Measurements from ENCODE around the gene HNF4A.

HNF4A gene

DNA sequence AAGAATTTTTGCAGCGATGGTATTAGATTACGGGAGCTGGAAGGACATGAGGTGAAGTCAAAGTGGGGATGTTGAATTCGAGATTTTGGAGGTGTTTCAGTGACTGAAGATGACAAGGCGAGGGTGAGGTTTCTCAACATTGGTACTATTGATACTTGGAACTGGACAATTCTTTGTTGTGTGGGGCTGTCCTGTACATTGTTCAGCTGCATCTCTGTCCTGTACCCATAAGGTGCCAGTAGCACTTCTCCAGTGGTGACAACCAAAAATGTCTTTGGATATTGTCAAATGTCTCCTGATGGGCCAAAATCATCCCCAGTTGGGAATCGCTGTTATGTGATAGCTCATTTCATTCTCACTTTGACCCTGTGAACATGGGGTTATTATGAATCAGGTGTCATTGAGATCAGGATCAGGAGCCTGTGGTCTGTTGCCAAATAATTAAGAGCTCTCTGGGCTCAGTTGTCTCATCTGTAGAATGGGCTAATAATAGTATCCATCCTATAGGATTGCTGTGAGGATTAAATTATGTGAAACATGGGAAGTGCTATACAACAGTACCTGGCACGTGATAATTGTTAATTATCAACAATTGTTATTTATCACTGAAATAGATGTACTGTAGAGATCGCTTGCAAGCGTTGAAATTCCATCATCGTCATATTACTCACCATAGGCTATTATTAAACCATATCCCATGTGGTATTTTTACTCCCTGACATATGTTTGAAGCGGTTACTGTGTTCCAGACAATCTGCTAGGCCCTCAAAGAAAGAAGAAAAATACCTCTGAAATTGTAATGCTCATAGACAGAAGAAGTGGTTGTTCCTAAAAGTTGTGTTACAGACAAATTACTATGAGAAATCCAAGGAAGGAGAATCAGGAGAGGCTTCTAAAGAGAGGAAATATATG is 71.6 kb downstream of the HNF4A start:
- no peak for DNase-seq (ENCODE audit: low spot score)

DNA sequence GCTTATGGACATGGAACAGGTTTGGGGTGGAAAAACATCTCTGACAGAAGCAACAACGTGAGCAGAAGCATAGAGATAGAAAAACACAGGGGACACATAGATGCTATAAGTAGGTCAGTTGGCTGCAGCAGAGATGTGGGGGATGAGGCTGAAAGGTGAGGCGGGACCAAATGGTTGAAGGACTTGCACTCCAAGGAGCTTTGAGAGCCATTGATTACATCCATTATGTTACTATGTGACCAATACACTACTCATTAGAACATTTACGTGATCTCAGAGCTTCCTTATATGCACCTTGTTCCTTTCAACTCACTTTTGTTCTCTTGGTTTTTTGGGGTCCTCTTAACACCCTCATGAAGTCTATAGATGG is 72.3 kb downstream of the HNF4A start:
- DNase-seq (ENCODE audit: low spot score), result no peak

DNA sequence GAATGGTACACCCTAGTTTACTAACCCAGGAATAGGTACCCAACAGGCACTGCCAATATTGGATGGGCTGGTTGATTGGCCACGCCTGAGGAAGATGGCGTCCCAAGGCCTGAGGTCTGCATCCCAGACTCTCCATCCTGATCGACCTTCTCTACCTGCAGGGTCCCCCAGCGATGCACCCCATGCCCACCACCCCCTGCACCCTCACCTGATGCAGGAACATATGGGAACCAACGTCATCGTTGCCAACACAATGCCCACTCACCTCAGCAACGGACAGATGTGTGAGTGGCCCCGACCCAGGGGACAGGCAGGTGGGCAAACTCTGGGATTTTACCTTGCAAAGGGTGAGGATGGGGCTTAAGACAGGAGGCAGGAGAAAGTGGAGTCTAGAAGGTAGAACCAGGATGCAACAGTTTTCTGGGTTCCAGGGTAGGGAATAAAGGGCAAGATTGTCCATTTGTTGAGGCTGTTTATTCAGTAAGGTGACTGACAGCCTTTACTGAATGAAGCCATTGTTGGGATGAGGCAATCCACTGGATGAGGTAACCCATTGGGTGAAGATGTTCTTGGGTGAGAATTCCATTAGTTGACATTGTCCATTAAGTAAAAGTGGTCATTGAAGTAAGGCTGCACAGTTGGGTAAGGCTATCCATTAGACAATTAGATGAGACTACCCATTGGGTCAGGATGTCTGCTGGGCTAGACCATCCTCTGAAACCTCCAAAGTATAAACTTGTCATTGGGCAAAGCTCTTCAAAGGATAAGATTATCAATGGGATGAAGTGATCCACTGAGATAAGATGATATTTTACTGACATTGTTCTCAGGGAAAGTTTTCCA is 72.9 kb downstream of the HNF4A start:
- no peak for DNase-seq (ENCODE audit: low spot score)

DNA sequence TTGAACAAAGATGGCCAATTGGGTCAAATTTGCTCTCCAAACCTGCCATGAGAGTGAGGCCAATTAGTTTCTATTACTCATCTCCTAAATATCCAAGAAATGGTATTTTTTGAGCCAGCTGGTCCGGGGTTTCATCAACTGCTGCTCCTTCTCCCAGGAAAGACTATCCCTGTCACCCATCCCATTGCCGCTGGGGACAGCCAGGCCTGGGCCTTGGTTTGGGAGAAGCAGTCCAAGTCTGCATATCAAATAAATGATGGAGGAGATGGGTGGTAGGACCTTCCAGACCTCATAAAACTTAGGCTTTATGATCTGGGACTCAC is 73.5 kb downstream of the HNF4A start:
- DNase-seq (ENCODE audit: low spot score), result no peak

DNA sequence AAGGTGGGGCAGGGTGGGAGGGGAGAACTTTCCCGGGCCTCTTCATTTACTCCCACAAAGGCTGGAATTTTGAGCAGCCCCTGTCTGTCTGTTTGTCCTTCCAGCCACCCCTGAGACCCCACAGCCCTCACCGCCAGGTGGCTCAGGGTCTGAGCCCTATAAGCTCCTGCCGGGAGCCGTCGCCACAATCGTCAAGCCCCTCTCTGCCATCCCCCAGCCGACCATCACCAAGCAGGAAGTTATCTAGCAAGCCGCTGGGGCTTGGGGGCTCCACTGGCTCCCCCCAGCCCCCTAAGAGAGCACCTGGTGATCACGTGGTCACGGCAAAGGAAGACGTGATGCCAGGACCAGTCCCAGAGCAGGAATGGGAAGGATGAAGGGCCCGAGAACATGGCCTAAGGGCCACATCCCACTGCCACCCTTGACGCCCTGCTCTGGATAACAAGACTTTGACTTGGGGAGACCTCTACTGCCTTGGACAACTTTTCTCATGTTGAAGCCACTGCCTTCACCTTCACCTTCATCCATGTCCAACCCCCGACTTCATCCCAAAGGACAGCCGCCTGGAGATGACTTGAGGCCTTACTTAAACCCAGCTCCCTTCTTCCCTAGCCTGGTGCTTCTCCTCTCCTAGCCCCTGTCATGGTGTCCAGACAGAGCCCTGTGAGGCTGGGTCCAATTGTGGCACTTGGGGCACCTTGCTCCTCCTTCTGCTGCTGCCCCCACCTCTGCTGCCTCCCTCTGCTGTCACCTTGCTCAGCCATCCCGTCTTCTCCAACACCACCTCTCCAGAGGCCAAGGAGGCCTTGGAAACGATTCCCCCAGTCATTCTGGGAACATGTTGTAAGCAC is 74.1 kb downstream of the HNF4A start:
- no peak for DNase-seq (ENCODE audit: low spot score)

DNA sequence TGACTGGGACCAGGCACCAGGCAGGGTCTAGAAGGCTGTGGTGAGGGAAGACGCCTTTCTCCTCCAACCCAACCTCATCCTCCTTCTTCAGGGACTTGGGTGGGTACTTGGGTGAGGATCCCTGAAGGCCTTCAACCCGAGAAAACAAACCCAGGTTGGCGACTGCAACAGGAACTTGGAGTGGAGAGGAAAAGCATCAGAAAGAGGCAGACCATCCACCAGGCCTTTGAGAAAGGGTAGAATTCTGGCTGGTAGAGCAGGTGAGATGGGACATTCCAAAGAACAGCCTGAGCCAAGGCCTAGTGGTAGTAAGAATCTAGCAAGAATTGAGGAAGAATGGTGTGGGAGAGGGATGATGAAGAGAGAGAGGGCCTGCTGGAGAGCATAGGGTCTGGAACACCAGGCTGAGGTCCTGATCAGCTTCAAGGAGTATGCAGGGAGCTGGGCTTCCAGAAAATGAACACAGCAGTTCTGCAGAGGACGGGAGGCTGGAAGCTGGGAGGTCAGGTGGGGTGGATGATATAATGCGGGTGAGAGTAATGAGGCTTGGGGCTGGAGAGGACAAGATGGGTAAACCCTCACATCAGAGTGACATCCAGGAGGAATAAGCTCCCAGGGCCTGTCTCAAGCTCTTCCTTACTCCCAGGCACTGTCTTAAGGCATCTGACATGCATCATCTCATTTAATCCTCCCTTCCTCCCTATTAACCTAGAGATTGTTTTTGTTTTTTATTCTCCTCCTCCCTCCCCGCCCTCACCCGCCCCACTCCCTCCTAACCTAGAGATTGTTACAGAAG is 75.0 kb downstream of the HNF4A start:
- DNase-seq (ENCODE audit: low spot score), result no peak

DNA sequence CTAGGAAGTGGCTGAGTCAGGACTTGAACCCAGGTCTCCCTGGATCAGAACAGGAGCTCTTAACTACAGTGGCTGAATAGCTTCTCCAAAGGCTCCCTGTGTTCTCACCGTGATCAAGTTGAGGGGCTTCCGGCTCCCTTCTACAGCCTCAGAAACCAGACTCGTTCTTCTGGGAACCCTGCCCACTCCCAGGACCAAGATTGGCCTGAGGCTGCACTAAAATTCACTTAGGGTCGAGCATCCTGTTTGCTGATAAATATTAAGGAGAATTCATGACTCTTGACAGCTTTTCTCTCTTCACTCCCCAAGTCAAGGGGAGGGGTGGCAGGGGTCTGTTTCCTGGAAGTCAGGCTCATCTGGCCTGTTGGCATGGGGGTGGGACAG is 75.6 kb downstream of the HNF4A start:
- DNase-seq (ENCODE audit: low spot score), result no peak

DNA sequence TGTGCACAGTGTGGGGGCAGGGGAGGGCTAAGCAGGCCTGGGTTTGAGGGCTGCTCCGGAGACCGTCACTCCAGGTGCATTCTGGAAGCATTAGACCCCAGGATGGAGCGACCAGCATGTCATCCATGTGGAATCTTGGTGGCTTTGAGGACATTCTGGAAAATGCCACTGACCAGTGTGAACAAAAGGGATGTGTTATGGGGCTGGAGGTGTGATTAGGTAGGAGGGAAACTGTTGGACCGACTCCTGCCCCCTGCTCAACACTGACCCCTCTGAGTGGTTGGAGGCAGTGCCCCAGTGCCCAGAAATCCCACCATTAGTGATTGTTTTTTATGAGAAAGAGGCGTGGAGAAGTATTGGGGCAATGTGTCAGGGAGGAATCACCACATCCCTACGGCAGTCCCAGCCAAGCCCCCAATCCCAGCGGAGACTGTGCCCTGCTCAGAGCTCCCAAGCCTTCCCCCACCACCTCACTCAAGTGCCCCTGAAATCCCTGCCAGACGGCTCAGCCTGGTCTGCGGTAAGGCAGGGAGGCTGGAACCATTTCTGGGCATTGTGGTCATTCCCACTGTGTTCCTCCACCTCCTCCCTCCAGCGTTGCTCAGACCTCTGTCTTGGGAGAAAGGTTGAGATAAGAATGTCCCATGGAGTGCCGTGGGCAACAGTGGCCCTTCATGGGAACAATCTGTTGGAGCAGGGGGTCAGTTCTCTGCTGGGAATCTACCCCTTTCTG is 76.2 kb downstream of the HNF4A start:
- no peak for DNase-seq (ENCODE audit: low spot score)

DNA sequence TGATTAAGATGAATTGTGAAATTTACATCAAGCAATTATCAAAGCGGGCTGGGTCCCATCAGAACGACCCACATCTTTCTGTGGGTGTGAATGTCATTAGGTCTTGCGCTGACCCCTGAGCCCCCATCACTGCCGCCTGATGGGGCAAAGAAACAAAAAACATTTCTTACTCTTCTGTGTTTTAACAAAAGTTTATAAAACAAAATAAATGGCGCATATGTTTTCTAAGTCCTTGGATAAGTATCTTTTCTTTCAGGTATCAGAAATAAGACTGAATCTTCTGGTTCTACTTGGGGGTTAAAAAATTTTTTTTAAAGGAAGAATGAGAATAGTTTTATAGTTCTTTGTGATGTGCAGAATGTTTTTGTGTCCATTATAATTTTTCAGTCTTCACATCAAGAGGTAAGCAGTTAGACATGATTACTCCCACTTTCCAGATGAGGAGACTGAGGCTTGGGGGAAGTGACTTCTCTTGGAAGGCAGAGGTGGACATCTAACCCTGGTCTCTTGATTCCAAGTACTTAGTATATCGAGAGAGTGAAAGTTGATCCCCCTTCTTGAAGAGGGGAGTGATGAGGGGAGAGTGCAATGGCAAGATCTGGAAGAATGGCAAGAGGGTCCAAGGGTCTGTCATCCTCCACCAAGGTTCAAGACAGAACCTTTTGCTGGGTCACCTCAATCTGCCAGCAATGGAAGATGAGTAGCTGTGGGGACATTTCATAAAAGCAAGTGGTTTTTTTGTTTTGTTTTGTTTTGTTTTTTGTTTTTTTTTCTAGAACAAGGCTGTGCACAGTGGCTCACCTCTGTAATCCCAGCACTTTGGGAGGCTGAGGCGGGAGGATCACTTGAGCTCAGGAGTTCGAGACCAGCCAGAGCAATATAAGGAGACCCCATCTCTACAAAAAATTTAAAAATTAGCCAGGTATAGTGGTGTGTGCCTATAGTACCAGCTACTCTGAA is 77.4 kb downstream of the HNF4A start:
- no peak for DNase-seq (ENCODE audit: low spot score)

DNA sequence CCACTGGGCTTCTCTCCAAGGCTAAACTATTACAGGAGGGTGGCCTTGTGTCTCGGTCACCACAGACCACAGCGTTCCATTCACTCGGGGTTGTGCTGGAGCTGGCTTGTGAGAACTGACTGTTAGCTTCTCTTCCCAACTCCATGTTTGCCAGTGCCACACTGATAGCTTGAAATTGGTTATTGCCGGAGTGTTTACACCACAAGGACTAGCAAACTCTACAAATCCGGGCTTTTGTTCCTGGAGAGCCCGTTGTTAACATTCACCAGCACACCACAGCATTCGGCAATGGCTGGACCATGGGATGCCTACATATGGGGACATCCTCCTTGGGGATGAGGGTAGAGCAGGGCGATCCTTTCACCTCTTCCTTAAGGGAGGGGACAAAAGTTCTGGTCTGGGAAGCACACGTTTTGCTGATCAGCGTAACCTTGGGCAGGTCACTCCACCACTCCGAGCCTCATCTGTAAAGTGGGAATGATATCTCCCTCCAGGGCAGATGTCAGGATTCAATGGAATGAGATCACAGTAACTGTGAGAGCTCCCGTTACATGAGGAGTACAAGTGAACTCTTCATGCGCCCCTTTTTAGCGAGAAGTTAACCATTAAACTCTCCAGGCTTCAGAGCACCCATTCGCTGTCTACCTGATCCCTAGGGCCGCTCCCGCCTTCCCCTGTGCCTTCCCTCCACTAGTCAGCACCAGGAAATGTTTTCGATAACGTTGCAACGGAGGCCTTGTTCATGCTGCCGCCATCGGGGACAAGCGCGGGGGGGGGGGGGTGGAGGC is 78.4 kb downstream of the HNF4A start:
- DNase-seq (ENCODE audit: low spot score), result no peak

DNA sequence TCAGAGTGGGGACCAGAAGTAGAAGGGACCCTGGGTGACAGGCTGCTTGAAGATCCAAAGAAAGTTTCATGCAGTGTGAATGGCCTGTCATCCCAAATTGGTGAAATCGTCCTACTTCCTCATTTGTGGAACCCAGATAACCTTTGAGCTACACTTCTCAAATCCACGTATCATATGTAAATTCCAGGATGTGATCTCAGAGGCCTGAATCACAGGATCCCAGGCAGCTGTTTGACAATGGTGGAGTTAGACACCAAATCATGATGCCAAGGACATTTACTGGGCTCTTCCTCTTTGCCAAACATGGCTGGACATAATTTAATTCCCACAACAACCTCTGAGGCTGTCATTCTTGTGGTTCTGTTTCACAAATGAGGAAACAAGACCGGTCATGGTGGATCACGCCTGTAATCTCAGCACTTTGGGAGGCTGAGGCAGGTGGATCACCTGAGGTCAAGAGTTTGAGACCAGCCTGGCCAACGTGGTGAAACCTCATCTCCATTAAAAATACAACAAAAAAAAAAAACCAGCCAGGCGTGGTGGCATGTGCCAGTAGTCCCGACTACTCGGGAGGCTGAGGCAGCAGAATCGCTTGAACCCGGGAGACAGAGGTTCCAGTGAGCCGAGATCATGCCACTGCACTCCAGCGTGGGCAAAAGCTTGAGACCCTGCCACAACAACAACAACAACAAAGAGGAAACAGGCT is 80.3 kb downstream of the HNF4A start:
- no peak for DNase-seq (ENCODE audit: low spot score)

DNA sequence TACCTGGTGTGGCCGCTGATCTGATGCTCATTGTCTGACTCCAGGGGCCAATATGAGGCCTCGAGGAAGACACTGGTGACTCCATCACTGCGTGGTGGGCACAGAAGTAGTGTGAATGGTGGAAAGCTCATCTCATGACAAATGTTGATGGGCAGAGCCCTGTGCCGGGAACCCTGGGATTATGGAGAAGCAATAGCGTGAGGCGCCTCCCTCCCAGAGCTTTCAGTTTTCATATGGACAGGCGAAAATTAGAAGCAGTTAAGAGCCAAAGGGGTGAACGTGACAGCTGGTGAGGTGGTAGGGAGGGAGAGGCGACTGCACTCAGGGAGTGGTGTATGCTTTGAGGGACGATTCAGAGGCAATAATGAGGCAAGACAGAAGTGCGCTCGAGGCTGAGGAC is 80.9 kb downstream of the HNF4A start:
- no peak for DNase-seq (ENCODE audit: low spot score)

DNA sequence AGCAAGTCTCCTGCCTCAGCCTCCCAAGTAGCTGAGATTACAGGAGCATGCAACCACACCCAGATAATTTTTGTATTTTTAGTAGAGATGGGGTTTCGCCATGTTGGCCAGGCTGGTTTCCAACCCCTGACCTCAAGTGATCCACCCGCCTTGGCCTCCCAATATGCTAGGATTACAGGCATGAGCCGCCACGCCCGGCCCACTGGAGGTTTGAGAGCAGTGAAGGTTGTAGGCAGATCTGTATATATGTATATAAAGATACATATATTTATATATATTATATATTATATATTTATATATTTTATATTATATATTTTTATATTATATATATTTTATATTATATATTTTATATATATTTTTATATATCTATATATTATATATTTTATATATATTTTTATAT is 82.0 kb downstream of the HNF4A start:
- DNase-seq (ENCODE audit: low spot score), result no peak

DNA sequence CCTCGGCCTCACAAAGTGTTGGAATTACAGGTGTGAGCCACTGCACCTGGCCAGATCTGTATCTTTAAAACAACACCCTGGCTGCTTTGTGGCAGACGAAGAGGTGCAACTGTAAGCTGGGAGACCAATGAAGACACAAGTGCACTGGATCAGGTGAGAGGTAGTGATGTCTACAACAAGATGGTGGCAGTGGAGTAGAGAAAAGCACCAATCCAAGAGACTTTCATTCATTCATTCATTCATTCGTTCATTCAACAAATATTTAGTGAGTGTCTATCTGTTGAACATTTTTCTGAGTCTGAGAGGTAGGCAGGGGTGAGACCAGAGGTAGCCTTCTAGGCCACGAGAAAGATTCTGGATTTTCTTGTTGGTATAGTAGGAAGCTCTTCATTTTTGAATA is 83.3 kb downstream of the HNF4A start:
- DNase-seq (ENCODE audit: low spot score), result no peak

DNA sequence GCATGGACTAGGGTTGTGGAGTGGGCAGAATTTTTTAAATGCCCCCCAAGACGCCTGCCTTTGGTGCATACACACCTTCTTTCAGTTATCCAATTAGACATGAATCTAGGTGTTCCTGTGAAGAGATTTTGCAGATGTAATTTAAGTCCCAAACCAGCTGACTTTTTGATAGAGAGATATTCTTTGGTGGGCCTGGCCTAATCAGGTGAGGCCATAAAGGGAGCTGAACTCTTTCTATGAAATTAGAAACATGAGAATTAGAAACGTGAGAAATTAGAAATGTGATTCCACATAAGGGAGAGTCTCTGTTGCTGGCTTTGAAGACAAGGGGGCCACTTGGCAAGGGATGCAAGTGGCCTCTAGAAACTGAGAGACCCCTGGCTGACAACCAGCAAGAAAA is 83.8 kb downstream of the HNF4A start:
- no peak for DNase-seq (ENCODE audit: low spot score)

DNA sequence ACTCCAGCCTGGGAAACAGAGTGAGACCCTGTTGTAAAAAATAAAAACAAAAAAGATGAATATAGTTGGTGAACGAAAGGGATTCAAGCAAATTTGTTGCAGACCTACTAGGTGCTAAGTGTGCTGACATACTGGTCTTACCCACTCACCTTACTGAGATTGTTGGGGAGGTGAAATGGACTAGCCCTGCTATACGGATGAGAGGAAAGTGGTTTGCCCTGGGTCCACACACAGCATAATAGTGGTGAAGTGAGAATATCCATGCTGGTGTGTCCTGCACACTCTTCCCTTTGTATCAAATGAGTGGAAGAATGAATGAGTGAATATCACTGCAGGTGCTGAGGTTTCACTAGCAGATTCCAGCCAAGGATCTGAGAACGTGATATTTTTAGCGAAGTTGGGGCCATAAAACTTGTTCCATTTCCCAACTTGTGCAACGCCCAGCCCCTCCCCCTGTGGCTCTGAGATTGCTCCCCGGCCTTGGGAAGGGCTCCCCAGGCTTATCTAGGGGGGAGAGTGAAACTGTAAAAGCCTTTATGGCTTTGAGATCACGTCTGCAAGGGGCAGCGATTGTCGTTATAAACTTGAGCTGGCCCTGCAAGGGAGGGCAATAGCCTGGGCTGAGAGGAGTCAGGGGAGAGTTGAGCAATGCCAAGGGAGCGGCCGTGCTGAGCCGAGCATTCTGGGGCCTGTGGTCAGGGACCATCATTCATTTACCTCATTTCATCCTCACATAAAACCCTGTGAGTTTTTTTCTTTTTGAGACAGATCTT is 87.0 kb downstream of the HNF4A start:
- no peak for DNase-seq (ENCODE audit: low spot score)
